Heart left ventricle (tissue), 16 donors: ENCODE results near the gene ATP6V1D. TPM values are rescaled to one million over a fixed set of nuclear protein-coding genes. Genes with fewer than 3 reads are reported as not detected.

ENCODE experiments used
- ATAC-seq, 4 donors: fragments of 200-7000 bp; cut with Tn5 transposase; one replicate each; pipeline ENCODE4 v1.9.1; 2020 to 2022; ENCODE audit warnings: moderate library complexity in 4 of 4, mild to moderate bottlenecking in 3 of 4, moderate number of reproducible peaks in 1 of 4
- DNase-seq, 5 donors: peaks; one replicate each; pipeline ENCODE4 v3.0.0-alpha.2; 2020
- H3K27ac ChIP-seq, 12 donors: fragments of 200-600 bp; sonication (generic) in 4 of 12; one replicate each; pipeline versions ENCODE4 v1.5.0 to v1.8.0; 2016 to 2022; ENCODE audit warnings: mild to moderate bottlenecking in 2 of 12
- H3K27me3 ChIP-seq, 9 donors: fragments of 200-600 bp; sonication (generic) in 2 of 9; one replicate each; pipeline versions ENCODE4 v1.5.1 to v1.8.0; 2016 to 2022; ENCODE audit warnings: mild to moderate bottlenecking in 3 of 9
- H3K36me3 ChIP-seq, 9 donors: fragments of 200-600 bp; sonication (generic) in 2 of 9; one replicate each; pipeline versions ENCODE4 v1.5.0 to v1.8.0; 2018 to 2022; ENCODE audit warnings: mild to moderate bottlenecking in 2 of 9
- H3K4me1 ChIP-seq, 12 donors: fragments of 200-600 bp; sonication (generic) in 4 of 12; one replicate each; pipeline versions ENCODE4 v1.5.0 to v1.8.0; 2016 to 2022; ENCODE audit warnings: mild to moderate bottlenecking in 3 of 12
- H3K4me3 ChIP-seq, 12 donors: fragments of 200-600 bp; sonication (generic) in 4 of 12; one replicate each; pipeline versions ENCODE4 v1.5.0 to v1.8.0; 2017 to 2022; ENCODE audit warnings: mild to moderate bottlenecking in 9 of 12, moderate library complexity in 4 of 12
- H3K9me3 ChIP-seq, 12 donors: fragments of 200-600 bp; sonication (generic) in 4 of 12; one replicate each; pipeline versions ENCODE4 v1.5.0 to v1.8.0; 2016 to 2022; ENCODE audit warnings: mild to moderate bottlenecking in 1 of 12
- POLR2A ChIP-seq, 2 donors: fragments of 450-650 bp; IDR thresholded peaks; one replicate each; pipeline ENCODE4 v1.6.1; 2017; ENCODE audit warnings: antibody characterized with exemption in 2 of 2, mild to moderate bottlenecking in 2 of 2, moderate library complexity in 2 of 2
- WGBS, 4 donors: extraction: QIAGEN DNeasy Blood & Tissue Kit in 2 of 4; methylation state at CpG; one replicate each; pipeline versions ENCODE4 v1.1.5 to v1.1.7; 2013 to 2018; 5-methylcytosine and 5-hydroxymethylcytosine counted together
- intact Hi-C, 10 donors: fragments of 100-400 bp; cut with DNase I; formaldehyde crosslinking; loops; one replicate each; pipeline versions ENCODE4 v1.11.1 to v1.14.2; 2022
- polyA plus RNA-seq, 2 donors: library from polyadenylated mRNA; stranded (reverse); fragments of 200-250 nt; gene quantifications; one replicate each; pipeline ENCODE4 v1.2.3, GENCODE V29; 2013
- total RNA-seq, 9 donors: library from RNA; depleted of rRNA in 2 of 9; stranded (reverse); fragments of >200 nt in 2 of 9; fragmentation: NEBNext Ultra II Directional in 3 of 9; extraction: Animal tissue kit (Norgen Biotek cat#: 25700) in 3 of 9; gene quantifications; one replicate each; pipeline versions ENCODE4 v1.1.0 to v1.2.4, GENCODE V29; 2016 to 2023
- TF ChIP-seq, protein P1 (sequence below), 12 donors: fragments of 200-600 bp; sonication (generic) in 4 of 12; IDR thresholded peaks; one replicate each; pipeline versions ENCODE4 v1.5.0 to v1.8.0; 2018 to 2022; ENCODE audit warnings: antibody characterized with exemption in 12 of 12, mild to moderate bottlenecking in 5 of 12
- donor health status: ischemic (EF 13 %, LVEDD 7.1; RV severe dilation, severe dysfunction).
- donor health status: healthy with polysubstance abuse.
- donor health status: DM: no; HTN: yes; CAD: no.
- donor health status: DM: no; HTN: no; CAD: no.
- donor health status: ischemic (EF 25% LVEDD 6.9; RV normal size, moderate dysfunction).
- donor health status: ischemic (EF 25% LVEDD 5.7; RV mildly dilated, moderate dysfunction).
- donor health status: healthy.
- donor health status: DM: yes; HTN: yes; CAD: no.
- donor health status: ischemic (EF 35%, LVEDD 5.7; RV mildly dilated, moderate dysfunction).
- donor health status: nonischemic (EF 11% LVEDD 7.7; RV severe dilation, severe dysfunction).
- donor health status: DM: yes; HTN: yes; CAD: no.
- donor health status: PGD.
- donor health status: ischemic (EF 29% LVEDD 5.4; RV normal size, mild dysfunction).
- donor health status: nonischemic (EF 23%, LVEDD 6.1; RV moderate dilation, normal function).

The ATP6V1D gene
- total and polyA plus RNA-seq, 11 donors: 106 to 211 (median 167) TPM

DNA sequence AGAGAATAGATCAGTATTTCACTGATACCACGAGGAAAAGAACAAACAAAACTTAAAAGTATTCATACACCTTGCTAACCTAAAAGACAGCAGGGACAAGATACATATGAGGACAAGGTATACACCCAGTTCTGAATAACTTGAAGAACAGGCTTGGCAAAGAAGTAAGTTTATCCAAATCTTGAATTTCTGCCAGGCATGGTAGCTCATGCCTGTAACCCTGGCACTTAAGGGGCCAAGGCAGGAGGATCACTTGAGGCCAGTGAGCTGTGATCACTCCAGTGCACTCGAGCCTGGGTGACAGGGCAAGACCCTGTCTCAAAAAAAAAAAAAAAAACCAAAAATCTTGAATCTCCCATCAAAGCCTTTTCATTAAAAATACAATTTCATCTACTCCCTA lies 25.5 kb upstream of the ATP6V1D start:
- 63 to 91% (median 64%) methylated on average over 2 of the region's 2 CpGs for WGBS, 4 donors
- Histone ChIP-seq H3K36me3 (peaks cover 0 to 76% (median 67%) of the 10 kb centered on the region in 9 donors), H3K9me3 (no peaks in the 10 kb centered on the region), H3K4me1 (peaks cover 0 to 12% (median 0%) of the 10 kb centered on the region in 12 donors), H3K27me3 (no peaks in the 10 kb centered on the region), H3K27ac (no peak overlapping the region), H3K4me3 (no peak overlapping the region)
- ATAC-seq (peak in 3 of 4 donors; percentile 30 to 61 (median 50)), DNase-seq (no peak)
- TF ChIP-seq POLR2A (IDR thresholded peaks at IDR 0.05): no peak
- TF ChIP-seq, protein P1, sequence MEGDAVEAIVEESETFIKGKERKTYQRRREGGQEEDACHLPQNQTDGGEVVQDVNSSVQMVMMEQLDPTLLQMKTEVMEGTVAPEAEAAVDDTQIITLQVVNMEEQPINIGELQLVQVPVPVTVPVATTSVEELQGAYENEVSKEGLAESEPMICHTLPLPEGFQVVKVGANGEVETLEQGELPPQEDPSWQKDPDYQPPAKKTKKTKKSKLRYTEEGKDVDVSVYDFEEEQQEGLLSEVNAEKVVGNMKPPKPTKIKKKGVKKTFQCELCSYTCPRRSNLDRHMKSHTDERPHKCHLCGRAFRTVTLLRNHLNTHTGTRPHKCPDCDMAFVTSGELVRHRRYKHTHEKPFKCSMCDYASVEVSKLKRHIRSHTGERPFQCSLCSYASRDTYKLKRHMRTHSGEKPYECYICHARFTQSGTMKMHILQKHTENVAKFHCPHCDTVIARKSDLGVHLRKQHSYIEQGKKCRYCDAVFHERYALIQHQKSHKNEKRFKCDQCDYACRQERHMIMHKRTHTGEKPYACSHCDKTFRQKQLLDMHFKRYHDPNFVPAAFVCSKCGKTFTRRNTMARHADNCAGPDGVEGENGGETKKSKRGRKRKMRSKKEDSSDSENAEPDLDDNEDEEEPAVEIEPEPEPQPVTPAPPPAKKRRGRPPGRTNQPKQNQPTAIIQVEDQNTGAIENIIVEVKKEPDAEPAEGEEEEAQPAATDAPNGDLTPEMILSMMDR (IDR thresholded peaks at IDR 0.05): no peak
- intact Hi-C loops: no loop called here

DNA sequence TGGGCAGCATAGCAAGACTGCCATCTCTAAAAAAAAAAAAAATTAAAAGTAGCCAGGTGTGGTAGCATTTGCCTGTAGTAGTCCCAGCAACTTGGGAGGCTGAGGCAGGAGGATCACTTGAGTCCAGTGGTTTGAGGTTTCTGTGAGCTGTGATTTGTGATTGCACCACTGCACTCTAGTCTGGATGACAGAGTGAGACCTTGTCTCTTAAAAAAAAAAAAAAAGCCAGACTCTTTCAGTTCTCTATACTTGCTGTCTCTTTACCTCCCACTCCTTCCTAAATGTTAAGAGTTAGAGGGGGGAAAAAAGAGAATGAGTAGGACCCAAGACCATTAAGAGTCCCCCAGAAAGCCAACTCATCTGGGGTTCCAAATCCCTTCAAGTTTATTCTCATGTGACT lies 18.3 kb upstream of the ATP6V1D start:
- TF ChIP-seq, protein P1 (IDR thresholded peaks at IDR 0.05): no peak
- TF ChIP-seq POLR2A (IDR thresholded peaks at IDR 0.05): no peak
- intact Hi-C loops: no loop called here
- Histone ChIP-seq H3K36me3 (peaks cover 0 to 98% (median 97%) of the 10 kb centered on the region in 9 donors), H3K4me1 (no peaks in the 10 kb centered on the region), H3K9me3 (no peaks in the 10 kb centered on the region), H3K27ac (no peak overlapping the region), H3K27me3 (no peaks in the 10 kb centered on the region), H3K4me3 (no peak overlapping the region)
- ATAC-seq (no peak), DNase-seq (no peak)

DNA sequence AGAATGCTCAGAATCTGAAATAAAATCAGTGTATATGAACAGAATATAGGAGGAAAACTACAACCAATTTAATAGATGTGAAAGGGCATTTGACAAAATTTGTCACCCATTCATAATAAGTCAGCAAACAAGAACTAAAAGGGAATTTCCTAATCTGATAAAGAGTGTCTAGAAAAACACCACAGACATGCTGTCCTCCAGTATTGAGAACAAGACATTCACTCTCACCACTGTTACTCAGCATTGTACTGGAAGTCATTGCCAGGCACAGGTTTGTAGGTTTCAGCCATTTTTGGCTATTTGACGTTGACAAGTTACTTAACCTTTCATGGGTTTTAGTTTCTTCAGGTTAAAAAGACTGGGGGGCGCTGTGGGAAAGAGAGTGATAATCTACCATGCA lies 13.7 kb upstream of the ATP6V1D start:
- 73 to 86% (median 84%) methylated on average over 2 of the region's 2 CpGs for WGBS, 4 donors
- intact Hi-C loops: no loop called here
- Histone ChIP-seq H3K27ac (no peak overlapping the region), H3K4me3 (no peak overlapping the region), H3K4me1 (peaks cover 0 to 3% (median 0%) of the 10 kb centered on the region in 12 donors), H3K27me3 (no peaks in the 10 kb centered on the region), H3K36me3 (peaks cover 0 to 99% (median 98%) of the 10 kb centered on the region in 9 donors), H3K9me3 (no peaks in the 10 kb centered on the region)
- ATAC-seq (no peak), DNase-seq (no peak)
- no peak for TF ChIP-seq POLR2A (IDR thresholded peaks at IDR 0.05)
- TF ChIP-seq, protein P1 (IDR thresholded peaks at IDR 0.05): no peak

DNA sequence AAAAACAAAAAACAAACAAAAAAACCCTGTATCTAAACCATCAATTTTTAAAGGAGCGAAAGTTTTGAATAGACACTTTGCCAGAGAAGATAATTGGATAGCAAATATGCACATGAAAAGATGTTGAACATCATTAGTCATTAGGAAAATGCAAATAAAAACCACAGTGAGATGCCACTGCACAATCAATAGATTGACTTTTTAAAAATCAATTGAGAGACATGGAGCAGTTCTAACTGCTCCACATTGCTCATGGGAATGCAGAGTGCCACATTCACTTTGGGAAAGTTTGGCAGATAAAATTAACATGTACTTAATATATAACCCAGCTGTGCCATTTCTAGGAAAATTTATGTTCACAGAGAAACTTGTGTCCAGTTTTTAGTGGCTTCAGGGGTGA lies 13.2 kb upstream of the ATP6V1D start:
- DNase-seq: no peak
- no peaks in the 10 kb centered on the region for H3K9me3 ChIP-seq
- H3K4me3 ChIP-seq: no peak overlapping the region
- no peak overlapping the region for H3K27ac ChIP-seq
- no peak for TF ChIP-seq POLR2A (IDR thresholded peaks at IDR 0.05)
- TF ChIP-seq, protein P1 (IDR thresholded peaks at IDR 0.05): no peak
- intact Hi-C loops: no loop called here
- no peaks in the 10 kb centered on the region for H3K27me3 ChIP-seq
- no peak for ATAC-seq
- peaks cover 0 to 99% (median 98%) of the 10 kb centered on the region in 9 donors for H3K36me3 ChIP-seq
- H3K4me1 ChIP-seq: peaks cover 0 to 8% (median 4%) of the 10 kb centered on the region in 12 donors
- WGBS, 4 donors: 94 to 100% (median 97%) methylated on average over 1 of the region's 1 CpG
